Measurements from ENCODE around the gene AGRP. TPM values are rescaled to one million over a fixed set of nuclear protein-coding genes. Genes with fewer than 3 reads are reported as not detected.

The AGRP gene
- polyA plus RNA-seq, 1 donor (not counting 4 experiments of a cell fraction or from before 2014, with no cell fraction given): not detected

DNA sequence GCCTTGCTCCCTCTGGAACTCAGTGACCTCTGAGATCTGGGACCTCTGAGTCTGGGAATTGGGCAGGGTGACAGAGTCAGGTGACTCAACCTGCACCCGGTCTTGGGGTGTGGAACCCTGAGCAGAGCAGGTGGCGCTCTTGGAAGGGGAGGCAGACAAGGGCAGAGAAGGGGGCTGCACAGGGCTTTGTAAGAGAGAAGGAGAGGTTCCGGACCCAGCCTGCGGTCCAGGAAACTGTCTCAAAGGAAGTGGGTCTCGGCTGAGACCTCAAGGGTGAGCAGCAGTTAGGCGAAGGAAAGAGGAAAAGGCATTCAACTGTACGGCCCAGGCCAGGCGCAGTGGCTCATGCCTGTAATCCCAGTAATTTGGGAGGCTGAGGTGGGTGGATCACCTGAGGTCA lies 35.3 kb upstream of the AGRP start:
- no peaks in the 10 kb centered on the region for H3K36me3 ChIP-seq (ENCODE audit: control insufficient read depth in 2 of 2, extremely low read depth in 1 of 2, insufficient read depth in 2 of 2, low read length in 2 of 2)
- no peak overlapping the region for H3K9ac ChIP-seq (ENCODE audit: control insufficient read depth, extremely low read depth, insufficient read depth, low read length)
- peaks cover 19% of the 10 kb centered on the region for H3K4me1 ChIP-seq (ENCODE audit: control insufficient read depth, extremely low read depth, insufficient read depth, low read length)
- H4K20me1 ChIP-seq (ENCODE audit: control insufficient read depth, extremely low read depth, insufficient read depth, low read length): no peaks in the 10 kb centered on the region
- no peak for DNase-seq (ENCODE audit: low read depth, low spot score)
- H3K4me2 ChIP-seq (ENCODE audit: control insufficient read depth, extremely low read depth, insufficient read depth, low read depth, low read length): no peak overlapping the region
- no peak overlapping the region for H3K27ac ChIP-seq (ENCODE audit: control insufficient read depth, insufficient read depth, low read length)
- H3K27me3 ChIP-seq (ENCODE audit: control insufficient read depth, extremely low read depth, insufficient read depth, low read length): no peaks in the 10 kb centered on the region
- no peaks in the 10 kb centered on the region for H3K9me3 ChIP-seq (ENCODE audit: control insufficient read depth, low read depth, low read length)
- dilution Hi-C loops (cut with MboI; ENCODE audit: extremely low pct_ligation_motif_present, low sequenced_read_pairs): no loop called here
- H3K9me1 ChIP-seq (ENCODE audit: control insufficient read depth, extremely low read depth, insufficient read depth, low read length): no peaks in the 10 kb centered on the region
- H3K79me2 ChIP-seq (ENCODE audit: control insufficient read depth, insufficient read depth, low read length): no peaks in the 10 kb centered on the region
- no peak overlapping the region for H2AFZ ChIP-seq (ENCODE audit: control insufficient read depth, low read length)
- no peak for TF ChIP-seq CTCF (optimal IDR thresholded peaks at IDR 0.05 in 1 of 3, IDR thresholded peaks at IDR 0.05 in 1 of 3, conservative IDR thresholded peaks at IDR 0.05 in 1 of 3; ENCODE audit: extremely low read depth in 1 of 3, insufficient read depth in 2 of 3, low read length in 3 of 3)
- no peak for TF ChIP-seq EZH2 (IDR thresholded peaks at IDR 0.05; ENCODE audit: low read length)
- no peak for FAIRE-seq
- no peak overlapping the region for H3K4me3 ChIP-seq (ENCODE audit: control insufficient read depth in 2 of 3, extremely low read depth in 1 of 3, insufficient read depth in 2 of 3, low read depth in 1 of 3, low read length in 3 of 3)

DNA sequence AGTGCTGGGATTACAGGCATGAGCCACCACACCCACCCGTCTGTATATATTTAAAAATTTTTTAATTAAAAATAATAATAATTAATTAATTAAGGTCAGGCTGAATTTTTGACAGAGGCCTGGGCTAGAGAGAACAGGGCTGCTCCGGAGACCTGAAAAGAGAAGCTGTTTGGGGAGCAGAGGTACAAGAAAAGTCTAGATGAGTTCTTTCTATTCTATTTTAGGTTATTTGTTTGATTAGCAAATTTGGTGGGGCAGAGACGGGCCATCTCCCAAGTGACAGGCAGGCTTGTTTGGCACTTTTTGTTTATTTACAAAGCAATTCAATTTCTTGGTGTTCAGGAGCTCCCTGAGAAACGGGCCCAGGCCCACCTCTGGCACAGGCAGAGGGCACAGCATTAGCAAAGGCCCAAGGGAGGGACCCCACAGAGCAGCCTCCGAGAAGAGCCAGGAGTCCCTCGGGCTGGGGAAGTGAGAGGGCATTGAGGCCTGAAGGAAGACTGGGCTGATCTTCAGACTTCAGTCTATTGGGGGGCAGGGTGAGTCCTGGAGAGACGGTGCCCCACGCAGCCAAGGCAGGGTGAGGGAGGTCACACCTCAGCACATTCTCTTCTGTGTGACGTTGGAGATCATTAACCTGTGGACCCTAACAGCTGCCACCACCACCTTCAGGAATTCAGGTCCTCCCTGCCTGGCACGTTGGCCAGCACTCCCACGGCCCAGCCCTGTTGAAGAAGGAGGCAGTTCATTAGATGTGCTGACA lies 34.5 kb upstream of the AGRP start:
- Histone ChIP-seq H3K4me1 (ENCODE audit: control insufficient read depth, extremely low read depth, insufficient read depth, low read length) (peaks cover 19% of the 10 kb centered on the region), H2AFZ (ENCODE audit: control insufficient read depth, low read length) (no peak overlapping the region), H3K9me3 (ENCODE audit: control insufficient read depth, low read depth, low read length) (no peaks in the 10 kb centered on the region), H3K9ac (ENCODE audit: control insufficient read depth, extremely low read depth, insufficient read depth, low read length) (no peak overlapping the region), H3K4me2 (ENCODE audit: control insufficient read depth, extremely low read depth, insufficient read depth, low read depth, low read length) (no peak overlapping the region), H3K27me3 (ENCODE audit: control insufficient read depth, extremely low read depth, insufficient read depth, low read length) (no peaks in the 10 kb centered on the region), H3K36me3 (ENCODE audit: control insufficient read depth in 2 of 2, extremely low read depth in 1 of 2, insufficient read depth in 2 of 2, low read length in 2 of 2) (no peaks in the 10 kb centered on the region), H3K27ac (ENCODE audit: control insufficient read depth, insufficient read depth, low read length) (no peak overlapping the region), H4K20me1 (ENCODE audit: control insufficient read depth, extremely low read depth, insufficient read depth, low read length) (no peaks in the 10 kb centered on the region), H3K9me1 (ENCODE audit: control insufficient read depth, extremely low read depth, insufficient read depth, low read length) (no peaks in the 10 kb centered on the region), H3K4me3 (ENCODE audit: control insufficient read depth in 2 of 3, extremely low read depth in 1 of 3, insufficient read depth in 2 of 3, low read depth in 1 of 3, low read length in 3 of 3) (no peak overlapping the region), H3K79me2 (ENCODE audit: control insufficient read depth, insufficient read depth, low read length) (no peaks in the 10 kb centered on the region)
- no peak for FAIRE-seq
- TF ChIP-seq CTCF (optimal IDR thresholded peaks at IDR 0.05 in 1 of 3, IDR thresholded peaks at IDR 0.05 in 1 of 3, conservative IDR thresholded peaks at IDR 0.05 in 1 of 3; ENCODE audit: extremely low read depth in 1 of 3, insufficient read depth in 2 of 3, low read length in 3 of 3): no peak
- TF ChIP-seq EZH2 (IDR thresholded peaks at IDR 0.05; ENCODE audit: low read length): no peak
- DNase-seq (ENCODE audit: low read depth, low spot score): no peak
- dilution Hi-C loops (cut with MboI; ENCODE audit: extremely low pct_ligation_motif_present, low sequenced_read_pairs): no loop called here

Data from keratinocyte (primary cell).